KOPT-K1 (cell line): Measurements from ENCODE around the gene APBA2.

Experiments used
- H3K27ac ChIP-seq: fragments of 200-600 bp; sonication (generic); 2 replicates; pipeline ENCODE4 v1.5.1; 2016; ENCODE audit warnings: antibody characterized with exemption, mild to moderate bottlenecking, low read depth, low read length; ENCODE audit not compliant: poor library complexity, severe bottlenecking
- H3K36me3 ChIP-seq: fragments of 200-600 bp; sonication (generic); 2 replicates; pipeline ENCODE4 v1.5.1; 2017; ENCODE audit warnings: antibody characterized with exemption, mild to moderate bottlenecking, low read length, moderate library complexity; ENCODE audit not compliant: insufficient read depth
- H3K9me3 ChIP-seq: fragments of 200-600 bp; sonication (generic); 2 replicates; pipeline ENCODE4 v1.5.1; 2017; ENCODE audit warnings: antibody characterized with exemption, low read length, mild to moderate bottlenecking; ENCODE audit not compliant: insufficient read depth, poor library complexity, severe bottlenecking

The APBA2 gene

GRCh38 chr15:29121907-29122306, 236.1 kb downstream of the APBA2 start:
- Histone ChIP-seq H3K36me3 (no peaks in the 10 kb centered on the region), H3K27ac (no peak overlapping the region), H3K9me3 (no peaks in the 10 kb centered on the region)

- no peaks in the 10 kb centered on the region for H3K36me3 ChIP-seq
- no peaks in the 10 kb centered on the region for H3K9me3 ChIP-seq
These were observed 236.7 kb downstream of the APBA2 start for GRCh38 chr15:29122506-29122905.

GRCh38 chr15:29123171-29123570, 237.4 kb downstream of the APBA2 start:
- Histone ChIP-seq H3K36me3 (no peaks in the 10 kb centered on the region), H3K27ac (no peak overlapping the region)

More at GRCh38 chr15:29122506-29122905, 236.7 kb downstream of the APBA2 start:
- H3K27ac ChIP-seq: no peak overlapping the region

GRCh38 chr15:29123991-29124390, 238.2 kb downstream of the APBA2 start:
- no peaks in the 10 kb centered on the region for H3K9me3 ChIP-seq
- no peaks in the 10 kb centered on the region for H3K36me3 ChIP-seq
- no peak overlapping the region for H3K27ac ChIP-seq

More at GRCh38 chr15:29123171-29123570, 237.4 kb downstream of the APBA2 start:
- no peaks in the 10 kb centered on the region for H3K9me3 ChIP-seq

- H3K9me3 ChIP-seq: no peaks in the 10 kb centered on the region
- H3K27ac ChIP-seq: no peak overlapping the region
- H3K36me3 ChIP-seq: no peaks in the 10 kb centered on the region
These were observed 239.0 kb downstream of the APBA2 start for GRCh38 chr15:29124581-29125381.

- Histone ChIP-seq H3K36me3 (no peaks in the 10 kb centered on the region), H3K27ac (no peak overlapping the region), H3K9me3 (no peaks in the 10 kb centered on the region)
These were observed 239.8 kb downstream of the APBA2 start for GRCh38 chr15:29125382-29126207.

GRCh38 chr15:29126208-29126536, 240.4 kb downstream of the APBA2 start:
- H3K27ac ChIP-seq: no peak overlapping the region
- H3K36me3 ChIP-seq: no peaks in the 10 kb centered on the region
- no peaks in the 10 kb centered on the region for H3K9me3 ChIP-seq

GRCh38 chr15:29126821-29127461, 241.2 kb downstream of the APBA2 start:
- H3K9me3 ChIP-seq: no peaks in the 10 kb centered on the region
- no peaks in the 10 kb centered on the region for H3K36me3 ChIP-seq
- H3K27ac ChIP-seq: no peak overlapping the region

GRCh38 chr15:29127506-29128430, 242.0 kb downstream of the APBA2 start:
- no peak overlapping the region for H3K27ac ChIP-seq
- no peaks in the 10 kb centered on the region for H3K9me3 ChIP-seq
- no peaks in the 10 kb centered on the region for H3K36me3 ChIP-seq

- Histone ChIP-seq H3K27ac (no peak overlapping the region), H3K36me3 (no peaks in the 10 kb centered on the region), H3K9me3 (no peaks in the 10 kb centered on the region)
These were observed 242.9 kb downstream of the APBA2 start for GRCh38 chr15:29128671-29129070.

GRCh38 chr15:29129221-29129620, 243.4 kb downstream of the APBA2 start:
- no peaks in the 10 kb centered on the region for H3K9me3 ChIP-seq
- no peaks in the 10 kb centered on the region for H3K36me3 ChIP-seq
- no peak overlapping the region for H3K27ac ChIP-seq

GRCh38 chr15:29129926-29130325, 244.2 kb downstream of the APBA2 start:
- Histone ChIP-seq H3K9me3 (no peaks in the 10 kb centered on the region), H3K27ac (no peak overlapping the region), H3K36me3 (no peaks in the 10 kb centered on the region)

GRCh38 chr15:29130476-29130875, 244.7 kb downstream of the APBA2 start:
- no peak overlapping the region for H3K27ac ChIP-seq
- no peaks in the 10 kb centered on the region for H3K36me3 ChIP-seq
- H3K9me3 ChIP-seq: no peaks in the 10 kb centered on the region

GRCh38 chr15:29130951-29131839, 245.4 kb downstream of the APBA2 start:
- Histone ChIP-seq H3K36me3 (no peaks in the 10 kb centered on the region), H3K27ac (no peak overlapping the region), H3K9me3 (no peaks in the 10 kb centered on the region)
